22Rv1 (cell line): ENCODE measurements around the gene MIS12.

ENCODE experiments used
- H3K27ac ChIP-seq: fragments of 450-650 bp; 2 replicates; pipeline ENCODE4 v1.5.1; 2017
- ZFX ChIP-seq: fragments of 450-650 bp; IDR thresholded peaks from 2 replicates; pipeline ENCODE4 v1.6.1; 2017; ENCODE audit warnings: antibody characterized with exemption, borderline replicate concordance
- TF ChIP-seq, protein P1 (sequence below): fragments of 450-650 bp; IDR thresholded peaks from 2 replicates; pipeline ENCODE4 v1.5.1; 2017; ENCODE audit warnings: mild to moderate bottlenecking

Gene MIS12

DNA sequence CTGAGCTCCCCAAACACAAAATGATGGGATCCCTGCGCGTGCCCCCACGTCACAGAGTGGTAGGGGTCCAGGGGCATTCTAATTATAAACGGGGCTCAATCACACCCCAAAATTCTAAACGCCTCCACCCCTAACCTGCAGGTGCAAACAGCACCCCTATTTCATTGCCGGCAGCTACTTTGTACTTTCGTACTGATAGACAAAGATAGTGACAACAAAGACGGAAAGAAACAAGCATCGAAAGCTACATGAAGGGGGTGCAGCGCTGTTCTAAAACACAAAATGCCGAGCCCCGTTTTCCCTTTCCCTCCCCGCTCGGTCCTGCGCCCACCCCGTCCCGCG, 13.9 kb downstream of the MIS12 start:
- TF ChIP-seq, protein P1, sequence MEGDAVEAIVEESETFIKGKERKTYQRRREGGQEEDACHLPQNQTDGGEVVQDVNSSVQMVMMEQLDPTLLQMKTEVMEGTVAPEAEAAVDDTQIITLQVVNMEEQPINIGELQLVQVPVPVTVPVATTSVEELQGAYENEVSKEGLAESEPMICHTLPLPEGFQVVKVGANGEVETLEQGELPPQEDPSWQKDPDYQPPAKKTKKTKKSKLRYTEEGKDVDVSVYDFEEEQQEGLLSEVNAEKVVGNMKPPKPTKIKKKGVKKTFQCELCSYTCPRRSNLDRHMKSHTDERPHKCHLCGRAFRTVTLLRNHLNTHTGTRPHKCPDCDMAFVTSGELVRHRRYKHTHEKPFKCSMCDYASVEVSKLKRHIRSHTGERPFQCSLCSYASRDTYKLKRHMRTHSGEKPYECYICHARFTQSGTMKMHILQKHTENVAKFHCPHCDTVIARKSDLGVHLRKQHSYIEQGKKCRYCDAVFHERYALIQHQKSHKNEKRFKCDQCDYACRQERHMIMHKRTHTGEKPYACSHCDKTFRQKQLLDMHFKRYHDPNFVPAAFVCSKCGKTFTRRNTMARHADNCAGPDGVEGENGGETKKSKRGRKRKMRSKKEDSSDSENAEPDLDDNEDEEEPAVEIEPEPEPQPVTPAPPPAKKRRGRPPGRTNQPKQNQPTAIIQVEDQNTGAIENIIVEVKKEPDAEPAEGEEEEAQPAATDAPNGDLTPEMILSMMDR = no peak
- TF ChIP-seq ZFX = no peak
- H3K27ac ChIP-seq = no peak overlapping the region

DNA sequence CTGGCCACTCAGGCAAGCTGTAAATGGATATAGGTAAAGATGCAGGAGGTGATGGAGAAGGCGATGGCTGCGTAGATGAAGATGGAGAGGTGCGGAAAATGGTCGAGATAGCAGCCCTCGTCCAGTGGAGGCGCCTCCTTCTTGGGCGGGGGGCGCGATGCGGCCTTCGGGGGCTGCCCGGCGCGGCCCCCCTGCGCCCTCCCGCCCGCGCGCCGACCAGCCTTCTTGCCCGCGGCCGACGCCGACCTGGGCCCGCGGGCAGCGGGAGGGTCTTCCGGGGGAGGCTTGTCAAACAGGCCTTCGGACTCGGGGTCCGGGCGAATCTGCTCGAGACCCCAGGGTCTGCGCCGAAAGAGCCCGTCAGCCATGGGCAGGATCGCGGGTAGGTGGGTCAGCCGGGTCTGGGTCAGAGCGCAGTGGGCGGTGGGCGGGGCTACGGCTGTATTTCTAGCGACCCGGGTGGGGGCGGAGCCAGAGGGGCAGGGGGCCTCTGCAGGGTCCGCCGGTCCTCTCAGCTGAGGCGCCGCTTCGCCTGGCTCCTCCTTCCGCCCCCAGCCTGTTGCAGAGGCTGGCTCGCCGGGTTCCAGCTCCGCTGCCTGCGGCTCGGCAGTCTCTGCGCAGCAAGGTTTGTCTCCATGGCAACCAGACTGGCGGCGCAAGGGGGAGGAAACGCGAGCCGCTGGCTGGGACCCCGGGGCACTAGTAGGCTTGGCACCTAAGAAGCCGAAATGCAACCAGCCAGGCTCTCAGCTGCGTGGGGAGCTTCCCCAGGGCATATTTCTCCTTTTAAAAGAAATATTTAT, 14.4 kb downstream of the MIS12 start:
- no peak for TF ChIP-seq ZFX
- TF ChIP-seq, protein P1 = no peak
- H3K27ac ChIP-seq = no peak overlapping the region

DNA sequence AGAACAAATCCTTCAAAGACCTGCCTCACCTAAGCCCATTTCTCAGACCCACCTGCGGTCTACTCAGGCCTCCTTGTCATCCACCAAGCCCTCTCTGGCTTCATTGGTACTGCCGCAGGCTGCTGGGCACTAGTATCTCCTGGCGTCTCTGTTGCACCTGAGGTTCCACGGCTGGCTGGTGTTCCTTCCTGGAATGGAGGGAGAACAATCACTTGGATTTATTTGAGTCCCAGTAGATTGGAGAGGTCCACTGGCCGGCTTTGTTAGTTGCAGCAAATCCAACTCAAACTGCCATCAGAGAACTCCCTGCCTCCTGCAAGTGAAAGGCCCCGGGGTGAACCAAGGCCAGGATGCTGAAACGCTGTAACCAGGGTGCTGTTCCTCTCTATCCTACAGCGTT, 15.3 kb downstream of the MIS12 start:
- TF ChIP-seq, protein P1 = no peak
- TF ChIP-seq ZFX = no peak
- no peak overlapping the region for H3K27ac ChIP-seq

DNA sequence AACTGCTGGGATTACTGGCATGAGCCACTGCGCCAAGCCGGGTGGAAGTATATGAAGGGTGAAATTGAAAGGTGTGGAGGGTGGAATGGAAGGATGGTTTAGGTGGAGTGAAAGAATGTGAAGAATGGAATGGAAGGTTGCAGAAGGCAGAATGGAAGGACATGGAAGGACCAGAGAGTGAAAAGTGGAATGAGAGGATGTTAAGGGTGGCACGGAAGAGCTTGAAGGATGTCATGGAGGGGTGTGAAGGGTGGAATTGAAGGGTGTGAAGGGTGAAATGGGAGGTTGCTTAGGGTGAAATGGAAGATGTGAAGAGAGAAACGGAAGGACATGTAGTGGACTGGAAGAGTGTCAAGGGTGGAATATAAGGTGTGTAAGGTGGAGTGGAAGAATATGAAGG, 16.2 kb downstream of the MIS12 start:
- TF ChIP-seq, protein P1 = no peak
- no peak for TF ChIP-seq ZFX
- no peak overlapping the region for H3K27ac ChIP-seq

DNA sequence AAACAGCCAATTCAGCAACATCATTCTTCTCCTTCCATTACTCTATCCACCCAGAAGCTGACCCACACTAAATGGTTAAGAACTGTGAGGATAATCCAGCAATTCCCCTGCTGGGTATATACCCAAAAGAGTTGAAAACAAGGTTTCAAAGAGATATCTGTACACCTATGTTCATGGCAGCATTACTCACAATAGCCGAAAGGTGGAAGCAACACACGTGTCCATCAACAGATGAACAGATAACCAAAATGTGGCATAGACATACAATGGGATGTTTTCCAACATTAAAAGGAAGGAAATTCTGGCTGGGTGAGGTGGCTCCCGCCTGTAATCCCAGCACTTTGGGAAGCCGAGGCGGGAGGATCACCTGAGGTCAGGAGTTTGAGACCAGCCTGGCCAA, 19.9 kb downstream of the MIS12 start:
- TF ChIP-seq, protein P1 = no peak
- TF ChIP-seq ZFX = no peak
- H3K27ac ChIP-seq = no peak overlapping the region

DNA sequence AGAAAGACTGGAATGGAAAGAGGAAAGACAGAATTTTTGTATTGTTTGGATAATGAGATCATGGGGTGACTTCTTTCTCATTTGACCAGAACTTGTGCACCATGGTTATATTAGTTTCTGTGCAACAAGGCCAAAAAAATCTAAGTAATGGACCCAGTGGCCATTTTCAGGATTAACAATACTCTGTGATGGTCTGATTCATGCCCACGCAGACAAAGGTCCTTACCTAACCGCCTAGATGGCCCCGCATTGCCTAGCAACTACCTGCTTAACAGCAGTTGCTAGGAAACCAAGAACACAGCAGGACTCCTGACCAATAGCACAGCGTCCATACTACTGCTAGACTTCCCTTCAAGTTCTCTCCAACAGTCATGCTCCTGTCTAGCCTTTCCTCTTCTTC, 22.4 kb downstream of the MIS12 start:
- no peak for TF ChIP-seq ZFX
- TF ChIP-seq, protein P1 = no peak
- no peak overlapping the region for H3K27ac ChIP-seq

DNA sequence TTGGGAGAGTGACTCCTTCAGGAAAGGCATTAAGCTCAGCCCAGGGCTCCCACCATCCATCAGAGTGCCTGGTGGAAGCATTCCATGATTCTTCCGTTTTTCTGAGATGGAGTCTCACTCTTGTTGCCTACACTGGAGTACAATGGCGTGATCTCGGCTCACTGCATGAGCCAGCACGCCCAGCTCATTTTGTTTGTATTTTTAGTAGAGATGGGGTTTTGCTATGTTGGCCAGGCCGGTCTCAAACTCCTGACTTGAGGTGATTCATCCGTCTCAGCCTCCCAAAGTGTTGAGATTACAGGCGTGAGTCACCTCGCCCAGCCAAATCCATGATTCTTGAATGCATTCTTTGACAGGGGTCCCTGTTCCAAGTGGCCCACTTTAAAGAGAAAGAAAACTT, 23.1 kb downstream of the MIS12 start:
- H3K27ac ChIP-seq = no peak overlapping the region
- TF ChIP-seq, protein P1 = no peak
- TF ChIP-seq ZFX = no peak
